Measurements from ENCODE around the gene DNAJA2.

Gene DNAJA2

GRCh38 chr16:46927273-46927672 is 46.2 kb downstream of the DNAJA2 start:
- DNase-seq (no peak), ATAC-seq (no peak)

- no peak for ATAC-seq
- DNase-seq: no peak
Measured at GRCh38 chr16:46926470-46927225, 46.8 kb downstream of the DNAJA2 start.

- DNase-seq (no peak), ATAC-seq (no peak)
Measured at GRCh38 chr16:46924402-46924801, 49.1 kb downstream of the DNAJA2 start.

DNA sequence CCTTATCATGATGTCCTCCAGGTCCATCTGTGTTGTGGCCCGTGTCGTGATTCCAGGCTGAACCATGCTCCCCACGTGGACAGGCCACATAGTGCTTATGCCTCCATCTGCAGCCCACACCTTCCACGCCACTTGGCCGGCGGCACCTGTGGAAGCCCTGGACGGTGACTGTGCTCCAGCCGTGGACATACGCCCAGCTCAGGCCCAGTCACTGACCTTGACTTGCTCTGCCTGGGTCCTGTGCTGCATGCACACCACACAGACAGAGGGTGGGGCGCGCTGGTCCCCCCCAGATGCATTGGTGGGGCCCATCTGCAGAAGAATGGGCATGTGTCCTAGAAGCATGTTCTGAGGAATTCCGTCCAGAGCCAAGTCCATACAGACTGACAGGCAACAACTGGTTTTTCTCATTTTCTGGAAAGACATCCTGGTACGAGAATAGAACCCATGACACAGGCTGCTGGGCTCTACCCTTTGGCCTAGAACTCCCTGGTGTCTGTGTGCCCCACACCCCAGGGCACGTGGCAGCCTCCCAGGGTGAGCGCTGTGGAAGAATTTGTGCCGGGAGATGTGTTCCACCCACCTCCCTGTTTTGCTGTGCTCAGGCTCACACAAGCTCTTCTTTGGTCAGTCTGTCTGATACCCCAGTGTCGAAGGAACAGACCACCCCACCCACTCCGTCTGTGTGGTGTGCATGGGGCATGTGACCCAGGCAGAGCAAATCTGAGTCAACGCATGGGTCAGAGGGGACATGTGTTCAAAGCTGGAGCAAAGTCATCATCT is 49.8 kb downstream of the DNAJA2 start:
- ATAC-seq (no peak), DNase-seq (no peak)

DNA sequence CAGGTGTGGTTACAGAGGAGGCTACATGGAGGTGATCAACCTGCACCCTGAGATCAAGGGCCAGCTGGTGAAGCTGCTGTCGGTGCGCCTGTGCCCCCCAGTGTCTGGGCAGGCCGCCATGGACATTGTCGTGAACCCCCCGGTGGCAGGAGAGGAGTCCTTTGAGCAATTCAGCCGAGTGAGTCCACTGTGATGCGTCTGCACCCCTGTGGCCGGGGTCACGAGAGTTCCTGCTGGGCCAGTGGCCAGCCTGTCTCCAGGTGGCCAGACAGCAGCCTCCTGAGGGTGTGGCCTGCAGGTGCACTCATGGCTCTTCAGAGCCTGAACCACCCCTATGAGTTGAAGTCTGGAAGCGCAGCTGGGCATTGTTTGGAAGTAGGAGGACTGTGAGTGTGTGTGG is 51.2 kb downstream of the DNAJA2 start:
- ATAC-seq (no peak), DNase-seq (no peak)

DNA sequence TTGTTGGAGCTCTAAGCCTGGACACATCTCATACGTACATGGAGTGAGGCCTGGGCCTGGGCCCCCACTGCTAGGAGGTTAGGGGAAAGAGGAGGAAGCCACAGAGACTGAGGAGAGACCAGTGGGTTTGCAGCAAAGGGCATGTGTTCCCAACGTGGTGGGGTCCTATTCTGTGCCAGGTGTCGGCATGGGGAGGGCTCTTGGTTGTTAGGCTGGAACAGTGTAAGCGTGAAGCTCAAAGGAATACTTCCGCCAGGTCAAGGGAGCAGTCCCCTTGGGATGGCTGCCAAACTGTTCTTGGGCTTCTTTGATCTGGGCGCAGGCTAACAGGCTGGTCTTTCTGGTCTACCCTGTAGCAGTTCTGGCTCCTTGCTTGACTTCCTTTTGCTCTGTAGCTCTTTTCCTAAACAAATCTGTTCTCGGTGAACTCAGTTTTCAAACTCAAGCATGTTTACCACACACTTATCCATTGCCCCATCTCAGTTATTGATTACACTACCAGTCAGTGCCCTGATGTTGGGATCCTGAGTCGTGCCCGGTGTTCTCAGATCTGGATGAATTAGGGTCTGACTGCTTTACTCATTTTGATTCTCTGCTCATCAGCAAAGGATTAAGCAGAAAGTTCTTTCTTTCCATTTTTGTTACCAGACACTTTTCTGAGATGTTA is 52.9 kb downstream of the DNAJA2 start:
- DNase-seq: no peak
- ATAC-seq: no peak

DNA sequence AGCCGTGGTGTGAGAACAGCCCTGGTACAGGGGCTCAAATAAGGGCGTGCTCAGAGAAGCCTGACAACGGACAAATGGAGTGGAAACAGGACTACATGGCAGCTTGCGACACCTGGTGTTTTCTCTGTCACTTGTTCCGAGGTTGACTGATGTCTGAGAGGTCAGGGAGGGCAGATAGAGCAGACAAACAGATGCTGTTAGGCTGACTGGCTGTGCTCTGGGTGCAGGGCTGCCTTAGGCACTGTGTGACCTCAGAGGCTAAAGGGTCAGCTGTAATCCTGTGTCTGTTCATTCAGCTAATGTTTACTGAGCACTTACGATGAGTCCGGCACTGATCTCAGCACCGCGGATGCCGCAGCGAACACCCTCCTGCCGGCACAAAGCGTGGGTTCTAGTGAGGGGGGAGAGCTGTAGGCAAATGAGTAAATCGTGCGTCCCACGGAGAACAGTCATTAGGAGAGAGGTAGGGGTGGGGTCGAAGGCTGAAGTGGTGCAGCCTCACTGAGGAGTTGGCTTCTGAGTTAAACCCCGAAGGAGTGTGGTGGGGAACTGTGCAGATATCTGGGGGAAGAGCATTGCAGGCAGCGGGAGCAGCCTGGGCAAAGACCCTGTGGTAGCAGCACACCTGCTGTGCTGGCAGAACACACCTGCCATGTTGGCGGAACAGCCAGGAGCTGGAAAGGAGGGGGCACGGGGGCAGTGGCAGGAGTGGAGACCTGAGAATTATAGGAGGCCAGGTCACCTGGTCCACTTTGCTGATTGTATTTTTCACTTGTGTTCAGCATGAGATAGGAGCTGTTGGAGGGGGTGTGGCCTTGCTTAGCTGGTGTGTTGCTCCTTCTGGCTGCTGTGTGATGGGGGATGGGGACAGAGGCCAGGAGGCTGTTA is 54.3 kb downstream of the DNAJA2 start:
- DNase-seq: no peak
- peak; percentile 7 for ATAC-seq

GRCh38 chr16:46918400-46918799 is 55.1 kb downstream of the DNAJA2 start:
- ATAC-seq: no peak
- DNase-seq: no peak

- DNase-seq (no peak), ATAC-seq (no peak)
Measured at GRCh38 chr16:46916980-46917379, 56.5 kb downstream of the DNAJA2 start.

- DNase-seq (no peak), ATAC-seq (no peak)
Measured at GRCh38 chr16:46915483-46916025, 57.9 kb downstream of the DNAJA2 start.

GRCh38 chr16:46914556-46915201 is 58.8 kb downstream of the DNAJA2 start:
- DNase-seq (no peak), ATAC-seq (no peak)

DNA sequence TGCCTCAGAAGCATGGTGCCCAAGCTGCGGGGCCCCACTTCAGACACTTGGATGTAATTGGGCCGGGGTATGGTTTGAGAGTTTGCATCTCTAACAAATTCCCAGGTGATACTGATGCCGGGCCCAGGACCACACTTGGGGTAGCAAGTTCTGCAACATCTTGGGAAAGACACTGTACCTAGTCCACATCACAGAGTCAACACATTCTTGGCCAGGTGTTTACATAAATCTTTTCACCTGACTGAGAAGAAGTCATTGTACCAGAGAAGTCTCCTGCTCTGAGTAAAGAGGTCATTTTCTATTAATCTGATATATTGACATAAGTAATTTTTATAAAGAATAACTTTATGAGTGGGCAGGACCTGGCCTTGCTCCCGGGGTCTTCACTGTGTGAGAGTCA is 61.8 kb downstream of the DNAJA2 start:
- ATAC-seq (no peak), DNase-seq (no peak)

GRCh38 chr16:46911038-46911437 is 62.4 kb downstream of the DNAJA2 start:
- ATAC-seq (no peak), DNase-seq (no peak)

DNA sequence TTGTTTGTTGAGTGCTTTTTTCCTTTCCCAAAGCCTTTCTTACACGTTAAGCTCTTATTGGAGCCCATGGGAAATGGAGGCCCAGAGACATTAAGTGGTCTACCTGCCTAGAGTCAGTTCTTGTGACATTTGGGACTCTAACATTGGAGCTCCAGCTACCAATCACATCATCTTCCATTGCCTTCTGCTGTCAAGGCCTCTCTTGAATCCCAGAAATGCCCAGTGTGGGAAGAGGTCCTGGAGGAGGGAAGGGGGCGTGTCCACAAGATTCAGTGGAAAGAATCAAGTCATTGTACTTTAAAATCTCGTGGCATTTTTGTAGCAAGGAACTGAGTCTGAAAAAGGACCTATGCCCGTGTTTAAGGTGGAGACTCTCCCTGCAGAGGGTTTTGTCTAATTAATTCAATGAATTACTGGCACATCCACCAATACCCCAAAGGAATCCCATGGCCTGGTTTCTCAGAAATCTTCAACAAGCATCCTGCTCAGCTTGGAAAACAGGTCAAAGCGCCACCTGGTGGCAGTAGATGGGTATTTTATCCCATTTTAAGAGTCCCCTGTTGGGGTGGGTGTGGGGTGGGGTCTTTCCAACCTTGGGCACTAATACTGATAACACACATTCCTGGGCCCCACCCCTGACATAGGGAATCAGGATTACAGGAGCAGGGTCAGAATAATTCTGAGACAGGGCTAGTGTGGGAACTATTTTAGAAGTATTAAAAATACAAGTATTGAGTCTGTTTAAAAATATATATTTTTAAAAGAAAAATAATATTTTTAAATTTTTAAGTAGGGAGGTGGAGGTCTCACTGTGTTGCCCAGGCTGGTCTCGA is 64.7 kb downstream of the DNAJA2 start:
- no peak for ATAC-seq
- peak; percentile 66 for DNase-seq

DNA sequence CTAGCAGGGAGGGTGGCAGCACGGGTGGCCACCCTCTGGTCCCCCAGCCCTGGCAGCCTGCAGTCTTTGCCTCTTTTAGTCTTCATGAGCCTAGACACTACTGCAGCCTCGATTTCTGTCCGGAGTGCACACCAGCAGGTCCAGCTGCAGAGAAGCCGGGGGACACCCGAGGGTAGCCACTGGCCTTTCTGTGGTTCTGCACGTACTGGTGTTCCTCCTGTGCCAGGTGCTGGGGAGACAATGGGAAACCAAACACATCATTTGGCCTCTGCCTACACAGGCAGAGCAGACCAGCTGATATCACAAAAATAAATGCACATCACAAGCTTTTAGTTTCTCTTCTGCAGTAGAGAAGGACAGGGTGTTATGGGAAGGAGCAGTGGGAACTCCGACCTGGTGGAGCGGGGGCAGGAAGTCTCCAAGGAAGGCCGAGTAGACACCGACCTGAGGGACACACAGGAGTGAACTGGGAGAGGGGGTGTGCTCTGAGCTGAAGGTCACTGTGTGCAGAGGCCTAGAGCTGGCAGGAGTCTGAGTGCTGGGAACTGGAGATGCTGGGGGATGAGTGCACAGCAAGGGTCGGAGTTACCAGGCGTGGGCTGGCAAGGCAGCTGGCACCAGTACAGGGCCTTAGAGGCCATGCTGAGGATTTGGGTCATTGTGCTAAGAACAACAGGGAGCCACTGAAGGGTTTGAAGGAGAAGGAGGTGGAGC is 66.3 kb downstream of the DNAJA2 start:
- no peak for DNase-seq
- ATAC-seq: no peak

DNA sequence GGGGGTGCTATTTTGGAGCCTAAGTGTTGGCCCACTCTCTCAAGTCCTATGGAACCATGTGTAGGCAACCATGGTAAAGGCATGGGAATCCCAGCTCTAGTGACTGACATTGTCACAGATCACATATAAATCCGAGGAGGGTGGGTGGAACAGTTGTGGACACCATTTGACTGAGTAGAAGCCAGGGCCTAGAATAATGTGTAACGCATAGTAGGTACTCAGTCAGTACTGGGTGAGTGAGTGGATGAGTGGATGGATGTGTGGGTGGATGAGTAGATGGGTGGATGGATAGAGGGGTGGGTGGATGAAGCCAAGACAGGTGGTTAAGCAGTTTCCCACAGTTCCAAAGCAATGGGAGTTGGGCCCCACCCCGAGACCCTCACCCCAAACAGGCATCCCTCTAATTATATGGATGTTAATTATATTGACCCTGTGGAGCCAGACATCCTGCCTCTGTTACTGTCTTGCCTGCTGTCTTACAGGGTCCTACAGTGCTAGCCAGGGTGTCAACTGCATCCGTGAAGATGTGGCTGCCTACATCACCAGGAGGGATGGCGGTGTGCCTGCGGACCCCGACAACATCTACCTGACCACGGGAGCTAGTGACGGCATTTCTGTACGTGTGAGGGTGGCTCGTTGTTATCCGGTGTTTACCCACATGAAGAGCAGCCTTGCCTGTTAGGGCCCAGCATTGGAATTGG is 67.0 kb downstream of the DNAJA2 start:
- ATAC-seq: no peak
- no peak for DNase-seq
